Esophagus (tissue), 2 donors: Measurements from ENCODE around the gene NDUFS7. TPM values are rescaled to one million over a fixed set of nuclear protein-coding genes. Genes with fewer than 3 reads are reported as not detected.
"Not testable (repeated sequence)": the region's sequence is repeated elsewhere in the genome, so short reads cannot be mapped to it uniquely, and the experiment has no call there.

Experiments
- H3K27ac ChIP-seq, 2 donors: one replicate each; pipeline ENCODE4 v1.5.1; 2013; ENCODE audit warnings: low read depth in 2 of 2, mild to moderate bottlenecking in 2 of 2, inconsistent platforms in 1 of 2, low read length in 1 of 2, moderate library complexity in 1 of 2
- H3K27me3 ChIP-seq, 2 donors: one replicate each; pipeline ENCODE4 v1.6.1; 2013; ENCODE audit warnings: low read length in 2 of 2, control low read depth in 1 of 2, mild to moderate bottlenecking in 1 of 2; ENCODE audit not compliant: insufficient read depth in 2 of 2, control insufficient read depth in 1 of 2
- H3K36me3 ChIP-seq, 2 donors: one replicate each; pipeline ENCODE4 v1.6.1; 2013; ENCODE audit warnings: low read length in 1 of 2; ENCODE audit not compliant: control insufficient read depth in 2 of 2, insufficient read depth in 2 of 2
- H3K4me1 ChIP-seq, 2 donors: one replicate each; pipeline ENCODE4 v1.6.1; 2013; ENCODE audit warnings: low read length in 1 of 2; ENCODE audit not compliant: control insufficient read depth in 2 of 2, insufficient read depth in 2 of 2
- H3K4me3 ChIP-seq, 2 donors: one replicate each; pipeline ENCODE4 v1.5.1; 2013; ENCODE audit warnings: low read length in 2 of 2, mild to moderate bottlenecking in 2 of 2, low read depth in 1 of 2, moderate library complexity in 1 of 2
- H3K9me3 ChIP-seq, 2 donors: one replicate each; pipeline ENCODE4 v1.6.1; 2013; ENCODE audit warnings: mild to moderate bottlenecking in 2 of 2, low read depth in 1 of 2, low read length in 1 of 2, moderate library complexity in 1 of 2; ENCODE audit not compliant: control insufficient read depth in 2 of 2, insufficient read depth in 1 of 2
- WGBS, 2 donors: extraction: QIAGEN DNeasy Blood & Tissue Kit; methylation state at CpG; one replicate each; pipeline ENCODE4 v1.1.7; 2013; 5-methylcytosine and 5-hydroxymethylcytosine counted together
- polyA plus RNA-seq, 2 donors: library from polyadenylated mRNA; stranded (reverse); fragments of 200-250 nt; gene quantifications; one replicate each; pipeline ENCODE4 v1.2.3, GENCODE V29; 2013
- donor health status: healthy with polysubstance abuse.
- donor health status: Bipolar disorder and iron deficiency.

Gene NDUFS7
- polyA plus RNA-seq, 2 donors = 106 to 160 TPM

- peak within 1 kb of the TSS; percentile 86 to 91 for H3K27ac ChIP-seq
- H3K36me3 ChIP-seq = peaks cover 10 to 44% of the 10 kb centered on the region in 2 donors
- whole genome bisulfite sequencing, 2 donors = 1% methylated on average over 95 to 100 of the region's 100 CpGs
- no peaks in the 10 kb centered on the region for H3K27me3 ChIP-seq
- no peaks in the 10 kb centered on the region for H3K9me3 ChIP-seq
- H3K4me1 ChIP-seq = peaks cover 7 to 11% of the 10 kb centered on the region in 2 donors
- peak within 1 kb of the TSS; percentile 93 to 94 for H3K4me3 ChIP-seq
These were observed 54.6 kb downstream of the NDUFS7 start, which contains the start of gene RPS15 for GRCh38 chr19:1438035-1438932. Gene RPS15 (plus strand): TSS chr19:1438396. CDS start chr19:1438426, 30 bp downstream.

GRCh38 chr19:1438933-1439354 is 55.2 kb downstream of the NDUFS7 start:
- peak overlapping the region; percentile 86 to 91 for H3K27ac ChIP-seq
- H3K4me3 ChIP-seq = peak overlapping the region; percentile 93 to 94
- H3K4me1 ChIP-seq = peaks cover 7 to 11% of the 10 kb centered on the region in 2 donors
- H3K9me3 ChIP-seq = no peaks in the 10 kb centered on the region
- 1 to 2% methylated on average over 26 of the region's 26 CpGs for WGBS, 2 donors
- H3K36me3 ChIP-seq = peaks cover 9 to 38% of the 10 kb centered on the region in 2 donors
- H3K27me3 ChIP-seq = no peaks in the 10 kb centered on the region

- H3K36me3 ChIP-seq = peaks cover 4 to 30% of the 10 kb centered on the region in 2 donors
- peaks cover 7 to 11% of the 10 kb centered on the region in 2 donors for H3K4me1 ChIP-seq
- not testable (repeated sequence) for H3K27me3 ChIP-seq, H3K27ac ChIP-seq, H3K9me3 ChIP-seq
- 70 to 77% methylated on average over 57 of the region's 57 CpGs for WGBS, 2 donors
- H3K4me3 ChIP-seq = peak overlapping the region; percentile 93 to 94
These were observed 56.1 kb downstream of the NDUFS7 start for GRCh38 chr19:1439525-1440417.

GRCh38 chr19:1440418-1440801 is 56.7 kb downstream of the NDUFS7 start:
- H3K4me3 ChIP-seq = no peak overlapping the region
- H3K4me1 ChIP-seq = peaks cover 7 to 11% of the 10 kb centered on the region in 2 donors
- no peaks in the 10 kb centered on the region for H3K9me3 ChIP-seq
- H3K27me3 ChIP-seq = no peaks in the 10 kb centered on the region
- peaks cover 4 to 29% of the 10 kb centered on the region in 2 donors for H3K36me3 ChIP-seq
- 84 to 86% methylated on average over 14 to 15 of the region's 15 CpGs for WGBS, 2 donors
- H3K27ac ChIP-seq = no peak overlapping the region

GRCh38 chr19:1441022-1441426 is 57.3 kb downstream of the NDUFS7 start:
- Histone ChIP-seq H3K36me3 (peaks cover 4 to 25% of the 10 kb centered on the region in 2 donors), H3K27me3 (peaks cover 0 to 2% of the 10 kb centered on the region in 2 donors), H3K27ac (no peak overlapping the region), H3K4me3 (no peak overlapping the region), H3K4me1 (peaks cover 7 to 11% of the 10 kb centered on the region in 2 donors), H3K9me3 (no peaks in the 10 kb centered on the region)
- WGBS, 2 donors = 88 to 89% methylated on average over 9 of the region's 9 CpGs

GRCh38 chr19:1441677-1442438 is 58.2 kb downstream of the NDUFS7 start:
- 80 to 86% methylated on average over 25 of the region's 25 CpGs for WGBS, 2 donors

More at GRCh38 chr19:1441677-1442438, 58.2 kb downstream of the NDUFS7 start:
- Histone ChIP-seq H3K9me3 (no peaks in the 10 kb centered on the region), H3K36me3 (peaks cover 4 to 25% of the 10 kb centered on the region in 2 donors), H3K4me3 (no peak overlapping the region), H3K27ac (no peak overlapping the region), H3K27me3 (peaks cover 0 to 8% of the 10 kb centered on the region in 2 donors), H3K4me1 (peaks cover 7 to 13% of the 10 kb centered on the region in 2 donors)

Other genes with a start within 250 kb of the NDUFS7 start
- gene SBNO2, start 209.6 kb upstream of the NDUFS7 start, polyA plus RNA-seq = 10 to 100 TPM; 43.1 to 56.5 TPM
- gene STK11, start 178.1 kb upstream of the NDUFS7 start, polyA plus RNA-seq = 10 to 100 TPM; 38.8 to 61.4 TPM
- 1 to 10 TPM in 1 of 2 donors, under 1 TPM in 1; 0.95 to 1.3 TPM for gene CBARP, start 145.9 kb upstream of the NDUFS7 start, polyA plus RNA-seq
- 100 to 1,000 TPM; 234 to 289 TPM for gene ATP5F1D, start 142.2 kb upstream of the NDUFS7 start, polyA plus RNA-seq
- 10 to 100 TPM; 36.4 to 38.7 TPM for gene MIDN, start 135.3 kb upstream of the NDUFS7 start, polyA plus RNA-seq
- gene CIRBP, start 114.6 kb upstream of the NDUFS7 start, polyA plus RNA-seq = 100 to 1,000 TPM; 231 to 265 TPM
- gene FAM174C, start 108.4 kb upstream of the NDUFS7 start, polyA plus RNA-seq = 10 to 100 TPM; 45.8 to 46.7 TPM
- gene EFNA2, start 98.0 kb upstream of the NDUFS7 start, polyA plus RNA-seq = under 1 TPM; 0.18 to 0.39 TPM
- gene GAMT, start 17.6 kb downstream of the NDUFS7 start, polyA plus RNA-seq = 10 to 100 TPM; 10.9 to 18.4 TPM
- gene DAZAP1, start 23.7 kb downstream of the NDUFS7 start, polyA plus RNA-seq = 10 to 100 TPM; 64.9 to 75.3 TPM
- gene RPS15, start 54.5 kb downstream of the NDUFS7 start, polyA plus RNA-seq = 1,000 to 10,000 TPM; 2,888 to 3,260 TPM
- under 1 TPM; 0.02 to 0.10 TPM for gene APC2, start 66.2 kb downstream of the NDUFS7 start, polyA plus RNA-seq
- 10 to 100 TPM; 17.8 to 28.1 TPM for gene C19orf25, start 95.3 kb downstream of the NDUFS7 start, polyA plus RNA-seq
- 1 to 10 TPM; 1.9 to 4.0 TPM for gene PCSK4, start 106.4 kb downstream of the NDUFS7 start, polyA plus RNA-seq
- gene REEP6, start 107.3 kb downstream of the NDUFS7 start, polyA plus RNA-seq = 10 to 100 TPM; 10.1 to 14.4 TPM
- gene ADAMTSL5, start 129.1 kb downstream of the NDUFS7 start, polyA plus RNA-seq = 10 to 100 TPM; 10.9 to 13.0 TPM
- under 1 TPM; 0.13 to 0.53 TPM for gene PLK5, start 140.2 kb downstream of the NDUFS7 start, polyA plus RNA-seq
- 1 to 10 TPM; 2.8 to 8.4 TPM for gene MEX3D, start 184.4 kb downstream of the NDUFS7 start, polyA plus RNA-seq
- gene MBD3, start 209.0 kb downstream of the NDUFS7 start, polyA plus RNA-seq = 10 to 100 TPM; 50.0 to 72.8 TPM
- gene UQCR11, start 221.6 kb downstream of the NDUFS7 start, polyA plus RNA-seq = 100 to 1,000 TPM in 1 of 2 donors, 10 to 100 TPM in 1; 70.5 to 105 TPM